Measurements from ENCODE around the gene THSD4.

- TF ChIP-seq CTCF (IDR thresholded peaks at IDR 0.05) (no peak), POLR2A (IDR thresholded peaks at IDR 0.05) (no peak)
Measured at GRCh38 chr15:71410347-71410746, 295.1 kb downstream of the THSD4 start.
